ENCODE data around the gene CHST9. TPM values are rescaled to one million over a fixed set of nuclear protein-coding genes. Genes with fewer than 3 reads are reported as not detected.

CHST9 gene
- polyA plus RNA-seq, 1 donor from 2014 or later, result 0.32 TPM

- Histone ChIP-seq H3K27me3 (ENCODE audit: insufficient read depth, low read depth, low read length) (no peaks in the 10 kb centered on the region), H3K9me2 (ENCODE audit: insufficient read depth, low read length) (no peaks in the 10 kb centered on the region), H4K20me1 (ENCODE audit: insufficient read depth) (no peaks in the 10 kb centered on the region), H3K36me3 (ENCODE audit: insufficient read depth, low read length) (no peaks in the 10 kb centered on the region), H3K79me2 (replicated peaks; ENCODE audit: insufficient read depth, low read length) (no peaks in the 10 kb centered on the region), H3K27ac (ENCODE audit: low read length) (no peak overlapping the region), H3K4me2 (ENCODE audit: low read length) (no peak overlapping the region), H3F3A (ENCODE audit: insufficient read depth, low read length, poor library complexity, severe bottlenecking) (no peaks in the 10 kb centered on the region), H3K4me3 (ENCODE audit: low read length) (no peak overlapping the region), H3K9ac (ENCODE audit: low read length) (no peak overlapping the region), H3K9me3 (ENCODE audit: low read length) (no peaks in the 10 kb centered on the region), H2AFZ (ENCODE audit: low read depth, low read length) (no peak overlapping the region)
- TF ChIP-seq CTCF (IDR thresholded peaks at IDR 0.05; ENCODE audit: poor library complexity, severe bottlenecking) (no peak), MXI1 (conservative IDR thresholded peaks at IDR 0.05; ENCODE audit: poor library complexity, severe bottlenecking) (no peak), POLR2AphosphoS5 (IDR thresholded peaks at IDR 0.05) (no peak), EP300 (conservative IDR thresholded peaks at IDR 0.05; ENCODE audit: poor library complexity, severe bottlenecking) (no peak), REST (IDR thresholded peaks at IDR 0.05; ENCODE audit: borderline replicate concordance) (no peak)
Observed at GRCh38 chr18:27143580-27144287, 41.4 kb downstream of the CHST9 start.

GRCh38 chr18:27142891-27143290 lies 42.2 kb downstream of the CHST9 start:
- Histone ChIP-seq H3F3A (ENCODE audit: insufficient read depth, low read length, poor library complexity, severe bottlenecking) (no peaks in the 10 kb centered on the region), H3K9me2 (ENCODE audit: insufficient read depth, low read length) (no peaks in the 10 kb centered on the region), H3K79me2 (replicated peaks; ENCODE audit: insufficient read depth, low read length) (no peaks in the 10 kb centered on the region), H3K27ac (ENCODE audit: low read length) (no peak overlapping the region), H3K9me3 (ENCODE audit: low read length) (no peaks in the 10 kb centered on the region), H3K9ac (ENCODE audit: low read length) (no peak overlapping the region), H2AFZ (ENCODE audit: low read depth, low read length) (no peak overlapping the region), H3K4me3 (ENCODE audit: low read length) (no peak overlapping the region), H4K20me1 (ENCODE audit: insufficient read depth) (no peaks in the 10 kb centered on the region), H3K36me3 (ENCODE audit: insufficient read depth, low read length) (no peaks in the 10 kb centered on the region), H3K27me3 (ENCODE audit: insufficient read depth, low read depth, low read length) (no peaks in the 10 kb centered on the region), H3K4me2 (ENCODE audit: low read length) (no peak overlapping the region)
- TF ChIP-seq EP300 (conservative IDR thresholded peaks at IDR 0.05; ENCODE audit: poor library complexity, severe bottlenecking) (no peak), CTCF (IDR thresholded peaks at IDR 0.05; ENCODE audit: poor library complexity, severe bottlenecking) (no peak), TAF1 (IDR thresholded peaks at IDR 0.05; ENCODE audit: low read depth) (no peak), MXI1 (conservative IDR thresholded peaks at IDR 0.05; ENCODE audit: poor library complexity, severe bottlenecking) (no peak), RAD21 (conservative IDR thresholded peaks at IDR 0.05) (no peak), SMC3 (conservative IDR thresholded peaks at IDR 0.05; ENCODE audit: poor library complexity) (no peak), REST (IDR thresholded peaks at IDR 0.05; ENCODE audit: borderline replicate concordance) (no peak), POLR2AphosphoS5 (IDR thresholded peaks at IDR 0.05) (no peak), EZH2 (IDR thresholded peaks at IDR 0.05; ENCODE audit: borderline replicate concordance, insufficient read depth, low read length, poor library complexity, severe bottlenecking) (no peak)

All from neural cell (in vitro differentiated cells).